ENCODE results near the gene ZNF782. TPM values are rescaled to one million over a fixed set of nuclear protein-coding genes. Genes with fewer than 3 reads are reported as not detected.
"Not testable (repeated sequence)": the region's sequence is repeated elsewhere in the genome, so short reads cannot be mapped to it uniquely, and the experiment has no call there.

ZNF782 gene
- total RNA-seq = 7.0 TPM
- polyA plus RNA-seq (ENCODE audit: insufficient read depth, low read depth, low replicate concordance) = 2.7 TPM
- long read RNA-seq, donor 1, partial matches to known transcripts = 0 of 1 reads
- long read RNA-seq, donor 1, other reads (novel, unspliced or antisense) = 0 of 1 reads
- long read RNA-seq, donor 2 = 0 reads
- long read RNA-seq, donor 3, partial matches to known transcripts = 0 of 1 reads
- long read RNA-seq, donor 3, other reads (novel, unspliced or antisense) = 0 of 1 reads
- long read RNA-seq, donor 4 = 0 reads
- long read RNA-seq, donor 5 = 0 reads
- long read RNA-seq, donor 6 = 0 reads
- long read RNA-seq, donor 7, full-length matches to known transcripts = 2 of 5 reads
- long read RNA-seq, donor 7, partial matches to known transcripts = 0 of 5 reads
- long read RNA-seq, donor 7, other reads (novel, unspliced or antisense) = 3 of 5 reads
- long read RNA-seq, donor 8 = 0 reads
- long read RNA-seq, donor 9 = 0 reads
- long read RNA-seq, donor 10, partial matches to known transcripts = 0 of 2 reads
- long read RNA-seq, donor 10, other reads (novel, unspliced or antisense) = 0 of 2 reads

DNA sequence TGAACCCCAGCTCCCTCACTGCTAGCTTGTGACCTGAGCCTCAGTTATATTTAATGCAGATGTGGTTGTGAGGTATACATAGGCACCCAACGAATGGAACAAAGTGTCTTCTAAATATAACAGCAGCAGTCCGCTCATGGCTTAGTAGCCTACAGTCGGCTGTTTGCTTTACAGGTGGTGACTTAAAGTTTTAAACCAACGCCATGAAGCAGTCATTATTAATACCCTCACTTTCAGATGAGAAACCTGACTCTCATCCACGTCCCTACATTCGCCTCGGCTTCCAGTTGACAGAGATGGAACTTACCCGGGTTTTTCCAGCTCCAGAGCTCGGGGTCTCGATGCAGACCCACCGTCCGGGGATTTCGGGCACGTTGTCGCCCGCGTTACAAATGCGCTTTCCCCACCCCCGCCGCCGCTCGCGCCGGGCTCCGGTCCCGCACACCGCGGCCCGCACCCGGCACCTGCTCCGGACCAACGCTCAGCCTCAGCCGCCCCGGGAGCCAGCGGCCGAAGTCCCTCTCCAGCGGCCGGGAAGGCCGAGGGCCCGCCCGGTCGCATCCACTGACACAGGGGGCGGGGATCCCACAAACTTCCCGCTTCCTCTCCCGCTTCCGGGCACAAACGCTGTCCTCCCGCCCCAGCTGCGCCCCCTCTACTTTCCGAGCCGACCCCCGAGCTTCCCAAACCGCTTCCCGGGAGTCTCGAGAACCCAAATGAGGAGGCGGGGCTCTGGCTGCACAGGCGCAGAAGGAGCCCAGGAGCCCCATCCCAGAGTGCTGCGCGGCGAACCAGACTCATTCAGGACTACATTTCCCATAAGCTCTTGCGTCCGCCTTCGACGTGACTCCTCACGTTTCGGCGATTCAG lies at the start of gene ZNF782:
Gene ZNF782, minus strand, starts transcription at position 734 of the 870 bp plus-strand sequence. CDS start 2,553 bp downstream, outside the sequence.
- no peaks in the 10 kb centered on the region for H3K36me3 ChIP-seq (ENCODE audit: control insufficient read depth in 2 of 3, insufficient read depth in 3 of 3, low read length in 3 of 3)
- intact Hi-C loops (cut with DNase I) = loop anchor here (10.0 kb wide), 1 partner anchor 541 kb away; no protein-coding TSS in a partner anchor
- H3K4me1 ChIP-seq (ENCODE audit: control insufficient read depth in 2 of 3, insufficient read depth in 2 of 3, low read depth in 1 of 3, low read length in 3 of 3) = peaks cover 0 to 9% (median 8%) of the 10 kb centered on the region in 3 donors
- peak within 1 kb of the TSS; percentile 58 to 83 (median 82) for H3K4me3 ChIP-seq (ENCODE audit: low read length in 3 of 3)
- H3K9me3 ChIP-seq (ENCODE audit: control insufficient read depth in 2 of 3, insufficient read depth in 1 of 3, low read length in 3 of 3) = no peaks in the 10 kb centered on the region
- TF ChIP-seq, protein P1, sequence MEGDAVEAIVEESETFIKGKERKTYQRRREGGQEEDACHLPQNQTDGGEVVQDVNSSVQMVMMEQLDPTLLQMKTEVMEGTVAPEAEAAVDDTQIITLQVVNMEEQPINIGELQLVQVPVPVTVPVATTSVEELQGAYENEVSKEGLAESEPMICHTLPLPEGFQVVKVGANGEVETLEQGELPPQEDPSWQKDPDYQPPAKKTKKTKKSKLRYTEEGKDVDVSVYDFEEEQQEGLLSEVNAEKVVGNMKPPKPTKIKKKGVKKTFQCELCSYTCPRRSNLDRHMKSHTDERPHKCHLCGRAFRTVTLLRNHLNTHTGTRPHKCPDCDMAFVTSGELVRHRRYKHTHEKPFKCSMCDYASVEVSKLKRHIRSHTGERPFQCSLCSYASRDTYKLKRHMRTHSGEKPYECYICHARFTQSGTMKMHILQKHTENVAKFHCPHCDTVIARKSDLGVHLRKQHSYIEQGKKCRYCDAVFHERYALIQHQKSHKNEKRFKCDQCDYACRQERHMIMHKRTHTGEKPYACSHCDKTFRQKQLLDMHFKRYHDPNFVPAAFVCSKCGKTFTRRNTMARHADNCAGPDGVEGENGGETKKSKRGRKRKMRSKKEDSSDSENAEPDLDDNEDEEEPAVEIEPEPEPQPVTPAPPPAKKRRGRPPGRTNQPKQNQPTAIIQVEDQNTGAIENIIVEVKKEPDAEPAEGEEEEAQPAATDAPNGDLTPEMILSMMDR (IDR thresholded peaks at IDR 0.05; ENCODE audit: borderline replicate concordance, extremely low read depth, insufficient read depth) = no peak
- FAIRE-seq = no peak
- peak; percentile 96 to 99 (median 98) for DNase-seq
- peak within 1 kb of the TSS in 1 of 2 donors; percentile 67 for H3K27ac ChIP-seq (ENCODE audit: low read depth in 2 of 2, low read length in 2 of 2)
- H3K9ac ChIP-seq (ENCODE audit: low read length in 3 of 3) = peak within 1 kb of the TSS; percentile 1 to 70 (median 57)
- no peaks in the 10 kb centered on the region for H3K27me3 ChIP-seq (ENCODE audit: control insufficient read depth, insufficient read depth, low read length)

DNA sequence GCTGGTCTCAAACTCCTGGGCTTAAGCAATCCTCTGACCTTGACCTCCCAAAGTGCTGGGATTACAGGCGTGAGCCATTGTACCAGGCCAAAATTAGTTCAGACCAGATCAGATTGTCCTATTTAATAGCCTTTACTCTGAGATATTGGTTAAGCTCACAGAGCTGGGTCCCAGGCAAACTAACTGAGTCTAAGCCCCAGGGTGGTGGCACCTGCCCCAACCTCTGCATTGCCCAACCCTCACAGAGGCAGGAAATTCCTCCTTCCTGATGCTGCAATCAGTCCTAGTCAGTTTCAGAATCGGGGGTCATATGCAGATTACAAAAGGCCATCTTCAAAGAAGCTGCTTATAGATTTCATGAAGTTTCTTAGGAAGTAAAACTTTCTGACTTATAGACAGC lies 45.7 kb upstream of the ZNF782 start:
- FAIRE-seq; intact Hi-C loops (cut with DNase I); H3K9me3 ChIP-seq (ENCODE audit: control insufficient read depth in 2 of 3, insufficient read depth in 1 of 3, low read length in 3 of 3); H3K36me3 ChIP-seq (ENCODE audit: control insufficient read depth in 2 of 3, insufficient read depth in 3 of 3, low read length in 3 of 3); H3K4me1 ChIP-seq (ENCODE audit: control insufficient read depth in 2 of 3, insufficient read depth in 2 of 3, low read depth in 1 of 3, low read length in 3 of 3); DNase-seq; H3K27ac ChIP-seq (ENCODE audit: low read depth in 2 of 2, low read length in 2 of 2); H3K9ac ChIP-seq (ENCODE audit: low read length in 3 of 3); H3K27me3 ChIP-seq (ENCODE audit: control insufficient read depth, insufficient read depth, low read length); H3K4me3 ChIP-seq (ENCODE audit: low read length in 3 of 3): not testable (repeated sequence)

DNA sequence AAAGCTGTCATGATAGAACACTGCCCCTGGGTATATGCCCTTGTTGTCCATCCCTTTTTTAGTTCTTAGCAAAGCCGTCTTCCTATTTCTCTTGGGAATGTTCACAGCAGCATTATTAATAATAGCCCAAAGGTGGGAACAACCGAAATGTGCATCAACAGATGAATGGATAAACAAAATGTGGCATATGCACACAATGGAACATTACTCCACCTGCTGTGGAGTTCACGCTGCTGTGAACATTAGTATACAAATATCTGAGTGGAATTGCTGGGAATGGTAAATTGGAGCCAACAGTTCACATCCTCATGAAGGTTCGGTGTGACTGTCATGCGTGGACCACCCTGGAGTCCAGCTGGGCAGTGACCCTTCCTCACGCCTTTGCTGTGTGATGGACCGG lies 37.8 kb upstream of the ZNF782 start:
- TF ChIP-seq, protein P1 (IDR thresholded peaks at IDR 0.05; ENCODE audit: borderline replicate concordance, extremely low read depth, insufficient read depth) = no peak
- H3K4me3 ChIP-seq (ENCODE audit: low read length in 3 of 3) = no peak overlapping the region
- no peak for DNase-seq
- no peak overlapping the region for H3K27ac ChIP-seq (ENCODE audit: low read depth in 2 of 2, low read length in 2 of 2)
- H3K9me3 ChIP-seq (ENCODE audit: control insufficient read depth in 2 of 3, insufficient read depth in 1 of 3, low read length in 3 of 3) = no peaks in the 10 kb centered on the region
- intact Hi-C loops (cut with DNase I) = no loop called here
- H3K27me3 ChIP-seq (ENCODE audit: control insufficient read depth, insufficient read depth, low read length) = no peaks in the 10 kb centered on the region
- FAIRE-seq = no peak
- no peak overlapping the region for H3K9ac ChIP-seq (ENCODE audit: low read length in 3 of 3)
- no peaks in the 10 kb centered on the region for H3K4me1 ChIP-seq (ENCODE audit: control insufficient read depth in 2 of 3, insufficient read depth in 2 of 3, low read depth in 1 of 3, low read length in 3 of 3)
- H3K36me3 ChIP-seq (ENCODE audit: control insufficient read depth in 2 of 3, insufficient read depth in 3 of 3, low read length in 3 of 3) = no peaks in the 10 kb centered on the region
